Activated CD4-positive, alpha-beta T cell treated with anti-CD3 and anti-CD28 coated beads for 36 hours (primary cell): ENCODE measurements around the gene DDX31. TPM values are rescaled to one million over a fixed set of nuclear protein-coding genes. Genes with fewer than 3 reads are reported as not detected.
"Not testable (repeated sequence)": the region's sequence is repeated elsewhere in the genome, so short reads cannot be mapped to it uniquely, and the experiment has no call there.

ENCODE experiments used
- ATAC-seq: fragments of 200-7000 bp; cut with Tn5 transposase; one replicate; pipeline ENCODE4 v1.10.0; 2021; ENCODE audit warnings: mild to moderate bottlenecking, moderate library complexity
- CTCF ChIA-PET: fragments of 350-600 bp; sonication (Branson Sonifier 250); formaldehyde crosslinking; loops from one replicate; lab custom pipeline; 2021; ENCODE audit warnings: antibody characterized with exemption; lab: Charles Lee
- POLR2A ChIA-PET: fragments of 350-600 bp; sonication (Branson Sonifier 250); formaldehyde crosslinking; loops from one replicate; lab custom pipeline; 2021; ENCODE audit warnings: antibody characterized with exemption, inconsistent platforms; lab: Charles Lee
- DNase-seq: peaks from one replicate; pipeline ENCODE4 v3.0.0-alpha.2; 2020
- H3K27ac Mint-ChIP-seq: one replicate; pipeline ENCODE4 v1.8.0; 2021; ENCODE audit warnings: mixed read lengths
- H3K27me3 Mint-ChIP-seq: one replicate; pipeline ENCODE4 v1.8.0; 2021; ENCODE audit warnings: mixed read lengths
- H3K36me3 Mint-ChIP-seq: one replicate; pipeline ENCODE4 v1.8.0; 2021; ENCODE audit warnings: low read depth, mixed read lengths
- H3K4me1 Mint-ChIP-seq: one replicate; pipeline ENCODE4 v1.8.0; 2021; ENCODE audit warnings: mixed read lengths
- H3K4me3 Mint-ChIP-seq: one replicate; pipeline ENCODE4 v1.8.0; 2021; ENCODE audit warnings: mild to moderate bottlenecking, moderate library complexity, mixed read lengths
- H3K9me3 Mint-ChIP-seq: one replicate; pipeline ENCODE4 v1.8.0; 2021; ENCODE audit warnings: low read depth, mixed read lengths
- intact Hi-C, 2 experiments: fragments of 100-400 bp; cut with DNase I in 1 of 2; cut with micrococcal nuclease in 1 of 2; formaldehyde crosslinking; loops; one replicate each; pipeline versions ENCODE4 v1.14.2 to v1.15.1; 2022 to 2024; cut with DNase I, micrococcal nuclease
- total RNA-seq, 2 experiments: library from RNA; stranded (reverse); gene quantifications; one replicate each; pipeline ENCODE4 v1.2.3, GENCODE V29; 2021

DDX31 gene
- 10 to 100 TPM; 20.9 to 21.0 TPM for total RNA-seq

DNA sequence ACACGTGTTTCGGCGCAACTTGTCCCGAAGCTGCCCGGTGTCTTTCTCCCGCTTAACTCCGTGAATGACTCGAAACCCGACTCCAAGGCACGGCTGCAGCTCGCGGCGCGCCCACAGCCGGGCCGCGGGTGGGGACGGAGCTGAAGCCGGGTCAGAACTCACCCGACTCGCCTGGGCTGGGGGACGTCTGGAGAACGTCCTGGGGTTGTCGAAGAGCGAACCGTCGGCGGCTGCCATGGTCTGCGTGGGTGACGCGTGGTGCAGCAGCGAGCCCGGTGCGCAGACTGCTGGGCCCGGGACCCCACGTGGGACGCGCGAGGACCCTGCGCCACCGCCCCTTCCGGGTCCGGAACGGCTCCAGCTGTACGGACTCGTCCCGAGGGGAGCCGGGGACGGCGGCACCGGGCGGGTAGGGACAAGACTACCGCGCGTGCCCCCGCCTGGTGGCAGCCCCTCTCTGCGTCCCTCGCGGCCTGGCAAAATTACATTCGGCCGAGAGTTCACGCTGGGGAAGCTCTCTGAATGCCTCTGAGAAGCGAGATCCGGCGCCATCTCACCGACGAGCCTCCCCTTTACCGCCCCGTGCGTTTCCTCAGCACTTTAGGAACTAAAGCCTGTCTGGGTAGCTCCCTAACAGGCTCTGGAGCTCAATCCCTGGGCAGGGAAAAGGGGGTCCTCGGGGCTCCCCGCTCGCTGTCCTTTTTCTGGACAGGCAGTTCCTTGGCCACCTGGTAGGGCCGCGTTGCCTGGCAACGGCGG lies at the start of gene DDX31:
Gene DDX31, minus strand, starts transcription at position 286 of the 759 bp plus-strand sequence. Its CDS starts 49 bp downstream, at position 237.
- POLR2A ChIA-PET = interaction anchor here (0.6 to 1.1 kb wide), 6 partner anchors 10 to 590 kb away, joined by 3 to 7 read pairs (median 4); partner anchors contain the start of genes GTF3C5 and MED27
- Mint-ChIP-seq H3K4me1 (peaks cover 49% of the 10 kb centered on the region), H3K27ac (peak within 1 kb of the TSS; percentile 90), H3K9me3 (no peaks in the 10 kb centered on the region), H3K27me3 (no peaks in the 10 kb centered on the region), H3K36me3 (peaks cover 21% of the 10 kb centered on the region), H3K4me3 (peak within 1 kb of the TSS; percentile 89)
- CTCF ChIA-PET = interaction anchor here (0.6 to 1.2 kb wide), 5 partner anchors 100 to 705 kb away, joined by 3 to 5 read pairs (median 3); no protein-coding TSS in a partner anchor
- intact Hi-C loops = loop anchor here (1.0 to 10.0 kb wide), 13 partner anchors 10 to 1543 kb away; partner anchors contain the start of genes TTF1 (in 2 of the 2), AK8 (in 1 of the 2), GTF3C5 (in 1 of the 2) and MED27 (in 1 of the 2)
- ATAC-seq (peak; percentile 86), DNase-seq (peak; percentile 91)

DNA sequence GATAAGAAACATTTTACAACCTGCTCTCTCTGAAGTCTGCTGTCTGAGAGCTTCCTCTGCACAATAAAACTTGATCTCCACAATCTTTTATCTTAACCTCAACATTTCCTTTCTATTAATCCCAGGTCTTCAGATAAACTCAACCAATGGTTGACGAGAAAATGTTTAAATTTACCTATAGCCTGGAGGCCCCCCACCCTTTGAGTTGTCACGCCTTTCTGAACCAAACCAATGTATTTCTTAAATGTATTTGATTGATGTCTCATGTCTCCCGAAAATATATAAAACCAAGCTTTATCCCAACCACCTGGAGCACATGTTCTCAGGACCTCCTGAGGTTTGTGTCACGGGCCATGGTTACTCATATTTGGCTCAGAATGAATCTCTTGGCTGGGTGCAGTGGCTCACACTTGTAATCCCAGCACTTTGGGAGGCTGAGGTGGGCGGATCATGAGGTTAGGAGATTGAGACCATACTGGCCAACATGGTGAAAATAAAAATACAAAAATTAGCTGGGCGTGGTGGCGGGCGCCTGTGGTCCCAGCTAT lies 48.7 kb upstream of the DDX31 start:
- POLR2A ChIA-PET, H3K4me3 Mint-ChIP-seq, ATAC-seq, H3K27ac Mint-ChIP-seq, H3K36me3 Mint-ChIP-seq, H3K9me3 Mint-ChIP-seq, DNase-seq, H3K4me1 Mint-ChIP-seq, CTCF ChIA-PET: not testable (repeated sequence)
- intact Hi-C loops = loop anchor here in 1 of 2 experiments (10.0 kb wide), 1 partner anchor 486 kb away; the partner anchor contains the start of gene OBP2B
- peaks cover 13% of the 10 kb centered on the region for H3K27me3 Mint-ChIP-seq

DNA sequence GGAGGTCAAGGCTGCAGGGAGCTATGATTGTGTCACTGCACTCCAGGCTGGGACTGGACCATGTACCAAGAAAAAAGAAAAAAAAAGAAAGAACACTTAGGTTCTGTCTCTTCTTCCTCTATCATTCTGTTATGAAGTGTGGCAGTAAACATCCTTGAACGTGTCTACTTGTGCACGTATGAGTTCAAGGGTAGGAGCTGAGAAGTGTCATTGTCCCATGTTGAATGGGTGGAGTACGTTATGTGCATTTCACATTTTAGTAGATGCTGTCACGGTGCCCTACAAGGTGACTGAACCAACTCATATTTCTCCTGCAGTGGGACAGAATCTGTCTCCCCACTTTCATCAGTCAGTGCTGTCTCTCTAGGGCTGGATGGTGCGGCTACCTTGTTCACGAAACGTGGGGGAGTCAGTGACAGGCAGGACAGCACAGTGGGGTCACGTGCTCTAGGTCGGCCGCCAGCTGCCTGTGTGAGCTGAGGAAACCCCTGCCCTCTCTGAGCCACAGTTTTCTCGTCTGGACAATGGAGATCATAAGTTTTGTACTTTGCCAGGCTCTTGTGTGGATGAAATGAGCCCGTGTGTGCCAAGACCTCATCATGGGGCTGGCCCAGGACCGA lies 47.7 kb upstream of the DDX31 start:
- no peak overlapping the region for H3K4me3 Mint-ChIP-seq
- CTCF ChIA-PET = no interaction called here

DNA sequence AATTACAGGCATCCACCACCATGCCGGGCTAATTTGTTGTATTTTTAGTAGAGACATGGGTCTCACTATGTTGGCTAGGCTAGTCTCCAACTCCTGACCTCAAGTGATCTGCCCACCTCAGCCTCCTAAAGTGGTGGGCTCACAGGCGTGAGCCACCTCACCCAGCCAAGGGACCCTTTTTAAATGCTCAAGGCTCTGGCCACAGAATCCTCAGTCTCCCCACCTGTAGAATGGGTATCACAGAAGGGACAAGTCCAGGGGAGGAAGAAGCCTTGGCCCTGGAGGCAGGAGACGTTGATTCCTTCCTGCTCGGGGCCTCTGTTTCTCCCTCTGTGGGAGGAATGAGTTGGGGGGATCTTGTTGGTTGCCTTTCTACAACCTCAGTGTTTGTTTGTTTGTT lies 46.2 kb upstream of the DDX31 start:
- H3K9me3 Mint-ChIP-seq = no peaks in the 10 kb centered on the region
- H3K4me3 Mint-ChIP-seq = no peak overlapping the region
- no peak overlapping the region for H3K27ac Mint-ChIP-seq
- POLR2A ChIA-PET = no interaction called here
- intact Hi-C loops = loop anchor here in 1 of 2 experiments (10.0 kb wide), 1 partner anchor 489 kb away; the partner anchor contains the start of gene OBP2B
- no peaks in the 10 kb centered on the region for H3K4me1 Mint-ChIP-seq
- DNase-seq = no peak
- peaks cover 11% of the 10 kb centered on the region for H3K27me3 Mint-ChIP-seq
- CTCF ChIA-PET = no interaction called here
- no peak for ATAC-seq
- no peaks in the 10 kb centered on the region for H3K36me3 Mint-ChIP-seq

More for the DNA sequence above, 47.7 kb upstream of the DDX31 start:
- POLR2A ChIA-PET = no interaction called here
- Mint-ChIP-seq H3K27ac (no peak overlapping the region), H3K27me3 (peaks cover 11% of the 10 kb centered on the region), H3K9me3 (no peaks in the 10 kb centered on the region), H3K36me3 (no peaks in the 10 kb centered on the region), H3K4me1 (no peaks in the 10 kb centered on the region)
- intact Hi-C loops = loop anchor here in 1 of 2 experiments (10.0 kb wide), 1 partner anchor 487 kb away; the partner anchor contains the start of gene OBP2B
- no peak for DNase-seq
- ATAC-seq = no peak

DNA sequence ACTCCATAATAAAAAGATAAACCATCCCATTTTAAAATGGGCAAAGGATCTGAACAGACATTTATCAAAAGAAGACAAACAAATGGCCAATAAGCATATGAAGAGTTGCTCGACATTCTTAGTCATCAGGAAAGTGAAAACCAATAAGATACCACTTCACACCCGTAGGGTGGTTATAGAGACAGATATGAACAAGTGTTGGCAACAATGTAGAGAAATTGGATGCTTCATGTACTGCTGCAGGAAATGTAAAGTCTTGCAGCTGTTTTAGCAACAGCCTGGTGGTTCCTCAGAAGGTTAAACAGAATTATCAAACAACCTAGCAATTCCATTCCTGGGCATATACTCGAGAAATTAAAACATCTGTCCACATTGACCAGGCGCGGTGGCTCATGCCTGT lies 43.0 kb upstream of the DDX31 start:
- Mint-ChIP-seq H3K27me3 (peaks cover 5% of the 10 kb centered on the region), H3K4me1 (no peaks in the 10 kb centered on the region), H3K36me3 (no peaks in the 10 kb centered on the region), H3K27ac (no peak overlapping the region), H3K9me3 (no peaks in the 10 kb centered on the region), H3K4me3 (no peak overlapping the region)
- no peak for ATAC-seq
- DNase-seq = no peak
- intact Hi-C loops = loop anchor here in 1 of 2 experiments (10.0 kb wide), 1 partner anchor 492 kb away; the partner anchor contains the start of gene OBP2B
- ChIA-PET POLR2A (no interaction called here), CTCF (no interaction called here)

DNA sequence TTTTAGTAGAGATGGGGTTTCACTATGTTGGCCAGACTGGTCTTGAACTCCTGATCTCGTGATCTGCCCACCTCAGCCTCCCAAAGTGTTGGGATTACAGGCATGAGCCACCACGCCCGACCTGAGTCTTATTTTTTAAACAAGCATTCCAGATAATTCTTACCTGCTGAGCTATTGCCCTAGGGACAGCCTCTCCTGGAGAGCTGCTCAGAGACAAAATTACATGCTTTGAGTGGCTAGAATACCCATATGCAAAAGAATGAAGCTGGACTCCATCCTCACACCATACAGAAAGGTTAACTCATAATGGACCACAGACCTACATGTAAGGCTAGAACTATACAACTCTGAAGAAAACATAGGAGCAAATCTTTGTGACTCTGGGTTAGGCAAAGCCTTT lies 42.1 kb upstream of the DDX31 start:
- ChIA-PET CTCF (no interaction called here), POLR2A (no interaction called here)
- no peak for ATAC-seq
- Mint-ChIP-seq H3K27ac (no peak overlapping the region), H3K4me3 (no peak overlapping the region), H3K36me3 (no peaks in the 10 kb centered on the region), H3K27me3 (peaks cover 5% of the 10 kb centered on the region), H3K9me3 (no peaks in the 10 kb centered on the region), H3K4me1 (no peaks in the 10 kb centered on the region)
- DNase-seq = no peak
- intact Hi-C loops = loop anchor here in 1 of 2 experiments (10.0 kb wide), 1 partner anchor 493 kb away; the partner anchor contains the start of gene OBP2B

DNA sequence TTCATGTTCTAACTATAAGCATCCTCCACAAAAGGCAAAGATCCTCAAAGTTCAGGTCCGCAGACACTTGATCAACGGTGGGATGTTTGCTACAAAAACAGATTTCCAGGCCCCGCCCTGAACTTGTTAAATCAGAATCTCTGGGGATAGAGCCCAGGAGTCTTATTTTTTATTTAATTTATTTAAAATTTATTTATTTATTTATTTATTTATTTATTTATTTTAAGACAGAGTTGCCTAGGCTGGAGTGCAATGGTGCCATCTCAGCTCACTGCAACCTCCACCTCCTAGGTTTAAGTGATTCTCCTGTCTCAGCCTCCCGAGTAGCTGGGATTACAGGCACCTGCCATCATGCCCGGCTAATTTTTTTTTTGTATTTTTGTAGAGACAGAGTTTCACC lies 41.4 kb upstream of the DDX31 start:
- H3K4me3 Mint-ChIP-seq, CTCF ChIA-PET, DNase-seq, H3K27ac Mint-ChIP-seq, POLR2A ChIA-PET, ATAC-seq, H3K9me3 Mint-ChIP-seq, H3K27me3 Mint-ChIP-seq, H3K4me1 Mint-ChIP-seq, H3K36me3 Mint-ChIP-seq: not testable (repeated sequence)
- intact Hi-C loops = loop anchor here in 1 of 2 experiments (10.0 kb wide), 1 partner anchor 494 kb away; the partner anchor contains the start of gene OBP2B

DNA sequence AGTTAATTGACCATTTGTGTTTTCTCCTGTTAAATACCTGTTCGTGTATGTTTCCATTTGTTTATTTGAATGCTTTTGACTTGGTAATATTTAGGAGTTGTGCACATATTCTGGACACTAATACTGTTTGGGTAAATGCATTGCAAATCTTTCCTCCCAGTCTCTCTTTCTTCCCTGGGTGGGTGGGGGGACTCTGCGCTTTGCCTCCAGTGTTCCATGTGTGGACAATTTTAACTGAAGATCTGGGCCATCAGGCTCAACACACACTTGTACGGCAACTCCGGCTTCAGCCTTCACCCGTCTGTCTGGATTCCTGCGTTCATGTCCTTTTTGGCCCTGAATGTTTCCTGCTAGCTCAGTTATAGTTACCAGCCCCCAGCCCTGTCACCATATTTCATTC lies 40.5 kb upstream of the DDX31 start:
- Mint-ChIP-seq H3K36me3 (no peaks in the 10 kb centered on the region), H3K4me1 (no peaks in the 10 kb centered on the region), H3K4me3 (no peak overlapping the region), H3K9me3 (no peaks in the 10 kb centered on the region), H3K27me3 (peaks cover 9% of the 10 kb centered on the region), H3K27ac (no peak overlapping the region)
- ChIA-PET CTCF (no interaction called here), POLR2A (no interaction called here)
- DNase-seq (no peak), ATAC-seq (no peak)
- intact Hi-C loops = loop anchor here (1.0 to 10.0 kb wide), 2 partner anchors 10 to 494 kb away; partner anchors contain the start of gene OBP2B (in 1 of the 2)

- DNase-seq = no peak
- Mint-ChIP-seq H3K9me3 (no peaks in the 10 kb centered on the region), H3K27ac (no peak overlapping the region), H3K4me3 (no peak overlapping the region), H3K36me3 (no peaks in the 10 kb centered on the region), H3K27me3 (peaks cover 9% of the 10 kb centered on the region), H3K4me1 (no peaks in the 10 kb centered on the region)
- CTCF ChIA-PET = no interaction called here
- POLR2A ChIA-PET = no interaction called here
- no peak for ATAC-seq
- intact Hi-C loops = no loop called here
Measured at GRCh38 chr9:132708769-132709430, 39.1 kb upstream of the DDX31 start.

GRCh38 chr9:132708239-132708638 lies 38.5 kb upstream of the DDX31 start:
- Mint-ChIP-seq H3K27ac (no peak overlapping the region), H3K4me3 (no peak overlapping the region), H3K9me3 (no peaks in the 10 kb centered on the region), H3K4me1 (no peaks in the 10 kb centered on the region), H3K36me3 (no peaks in the 10 kb centered on the region), H3K27me3 (peaks cover 7% of the 10 kb centered on the region)
- ATAC-seq (no peak), DNase-seq (no peak)
- POLR2A ChIA-PET = no interaction called here
- intact Hi-C loops = no loop called here
- CTCF ChIA-PET = no interaction called here

GRCh38 chr9:132703336-132703735 lies 33.6 kb upstream of the DDX31 start:
- no peak for DNase-seq
- H3K4me3 Mint-ChIP-seq = no peak overlapping the region
- peaks cover 3% of the 10 kb centered on the region for H3K9me3 Mint-ChIP-seq
- no peak overlapping the region for H3K27ac Mint-ChIP-seq
- peaks cover 3% of the 10 kb centered on the region for H3K36me3 Mint-ChIP-seq
- intact Hi-C loops = no loop called here
- peaks cover 9% of the 10 kb centered on the region for H3K27me3 Mint-ChIP-seq
- ChIA-PET CTCF (interaction anchor here (0.7 to 0.8 kb wide), 2 partner anchors 66 to 186 kb away, joined by 3 to 4 read pairs; no protein-coding TSS in a partner anchor), POLR2A (no interaction called here)
- no peak for ATAC-seq
- no peaks in the 10 kb centered on the region for H3K4me1 Mint-ChIP-seq
